Measurements from ENCODE around the gene KCNK5.

KCNK5 gene

GRCh38 chr6:39239527-39240154 is 10.4 kb upstream of the KCNK5 start:
- DNase-seq, result no peak

DNA sequence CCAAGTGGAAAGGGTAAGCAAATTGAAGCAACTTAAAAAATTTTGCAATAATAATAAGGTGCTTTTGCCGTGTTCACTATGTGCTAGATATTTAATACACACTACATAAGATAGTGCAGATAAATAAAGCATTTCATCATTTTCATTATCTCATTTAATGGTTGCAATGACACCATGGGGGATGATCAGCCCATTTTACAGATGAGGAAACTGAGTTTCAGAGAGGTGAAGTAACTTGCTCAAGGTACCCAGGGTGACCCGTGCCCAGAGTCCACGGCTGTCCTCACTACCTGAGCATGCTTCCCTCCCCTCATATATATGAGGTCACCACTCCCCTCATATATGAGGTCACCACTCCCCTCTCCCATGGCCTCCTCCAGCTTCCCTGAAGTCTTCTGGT is 7.5 kb upstream of the KCNK5 start:
- DNase-seq, result no peak

- DNase-seq, result no peak
These were observed 4.1 kb upstream of the KCNK5 start for GRCh38 chr6:39233333-39233732.

DNA sequence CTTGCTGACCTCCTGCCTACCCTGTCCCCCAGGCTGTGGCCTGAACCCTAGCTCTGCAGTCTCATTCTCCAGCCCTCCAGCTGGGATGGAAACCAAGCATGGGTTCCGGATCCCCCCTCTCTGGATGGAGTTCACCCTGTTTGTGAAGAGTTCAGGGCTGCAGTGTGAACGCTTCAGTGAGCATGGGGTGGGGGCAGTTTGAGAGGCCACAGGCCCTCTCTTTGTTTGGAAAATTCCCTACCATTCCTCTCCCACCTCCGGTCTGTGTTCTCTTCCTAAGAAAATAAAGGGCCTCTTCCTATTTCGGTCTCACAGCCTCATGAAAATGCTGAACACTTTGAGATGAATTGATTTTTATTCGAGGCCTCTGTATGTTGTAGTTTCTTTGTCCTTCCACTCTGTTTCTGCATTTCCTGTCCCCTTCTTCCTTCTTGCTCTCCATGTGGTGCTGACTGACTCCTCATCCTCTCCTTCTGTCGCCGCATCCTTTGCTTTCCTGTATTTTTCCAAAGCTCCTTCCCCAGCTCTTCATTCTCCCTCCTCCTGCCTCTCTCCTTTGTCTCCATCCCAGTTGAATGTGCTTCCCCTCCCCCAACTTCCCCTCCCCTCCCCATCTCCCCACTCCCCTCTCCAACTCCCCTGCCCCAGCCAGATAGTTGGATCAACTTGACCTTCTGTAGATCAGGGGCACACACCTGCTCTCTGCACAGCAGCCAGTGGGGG is 2.4 kb upstream of the KCNK5 start:
- no peak for DNase-seq

GRCh38 chr6:39230654-39231035 is 1.4 kb upstream of the KCNK5 start:
- no peak for DNase-seq

DNA sequence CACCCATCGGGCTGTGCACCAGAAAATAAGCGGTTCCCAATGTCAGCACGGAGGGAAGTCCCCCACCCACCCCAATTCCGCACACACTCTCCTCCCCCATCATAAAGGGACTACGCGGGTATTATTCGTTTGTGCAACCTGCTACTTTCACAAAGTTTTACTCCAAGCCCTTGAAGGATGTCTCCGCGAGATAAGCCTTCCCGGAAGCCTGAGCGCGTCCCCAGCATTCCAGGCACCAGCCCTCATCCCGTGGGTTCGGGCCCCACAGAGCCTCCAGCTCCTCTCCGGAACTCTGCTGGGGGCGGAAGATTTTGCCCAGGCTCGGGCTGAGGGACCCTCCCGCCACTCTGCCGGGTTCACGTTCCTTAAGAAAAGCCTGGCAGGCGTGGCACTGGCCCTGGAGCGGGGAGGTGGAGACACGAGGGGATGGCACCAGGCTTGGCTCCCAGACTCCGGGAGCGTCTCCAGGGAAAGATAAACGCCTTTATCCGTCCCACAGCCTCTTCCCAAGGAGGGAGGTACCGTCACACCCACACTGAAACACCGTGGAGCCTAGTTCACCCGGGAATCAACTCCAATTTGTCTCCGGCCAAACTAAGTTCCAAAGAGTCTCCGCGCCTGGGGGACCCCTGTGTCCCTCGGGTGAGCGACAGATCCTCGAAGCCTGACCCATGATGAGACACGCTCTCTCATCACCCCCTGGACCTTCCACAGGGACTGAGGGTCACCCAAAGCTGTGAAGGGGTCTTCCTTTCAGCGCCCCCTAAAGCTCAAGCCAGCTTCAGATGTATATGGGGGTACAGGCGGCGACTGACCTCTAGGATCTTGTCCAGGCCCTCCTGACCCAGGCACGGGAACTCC is 934 bp downstream of the KCNK5 start:
- DNase-seq, result no peak

DNA sequence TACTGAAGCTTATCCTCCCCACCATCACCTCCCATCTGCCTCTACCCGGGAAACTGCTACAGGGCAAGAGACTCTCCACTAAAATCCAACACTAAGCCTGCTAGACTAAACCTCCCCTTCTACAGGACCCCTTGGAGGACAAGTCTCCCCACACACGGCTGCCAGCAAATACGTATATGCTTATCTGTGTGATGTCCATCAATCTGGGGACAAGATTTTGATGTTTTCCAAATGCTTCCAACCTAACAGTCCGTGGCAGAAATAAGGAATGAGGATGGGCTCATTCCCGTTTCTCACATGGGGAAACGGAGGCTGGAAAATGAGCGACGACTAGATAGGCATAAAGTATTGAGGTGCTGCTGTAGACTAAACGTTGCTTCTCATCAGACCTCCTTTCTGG is 1.8 kb downstream of the KCNK5 start:
- no peak for DNase-seq

DNA sequence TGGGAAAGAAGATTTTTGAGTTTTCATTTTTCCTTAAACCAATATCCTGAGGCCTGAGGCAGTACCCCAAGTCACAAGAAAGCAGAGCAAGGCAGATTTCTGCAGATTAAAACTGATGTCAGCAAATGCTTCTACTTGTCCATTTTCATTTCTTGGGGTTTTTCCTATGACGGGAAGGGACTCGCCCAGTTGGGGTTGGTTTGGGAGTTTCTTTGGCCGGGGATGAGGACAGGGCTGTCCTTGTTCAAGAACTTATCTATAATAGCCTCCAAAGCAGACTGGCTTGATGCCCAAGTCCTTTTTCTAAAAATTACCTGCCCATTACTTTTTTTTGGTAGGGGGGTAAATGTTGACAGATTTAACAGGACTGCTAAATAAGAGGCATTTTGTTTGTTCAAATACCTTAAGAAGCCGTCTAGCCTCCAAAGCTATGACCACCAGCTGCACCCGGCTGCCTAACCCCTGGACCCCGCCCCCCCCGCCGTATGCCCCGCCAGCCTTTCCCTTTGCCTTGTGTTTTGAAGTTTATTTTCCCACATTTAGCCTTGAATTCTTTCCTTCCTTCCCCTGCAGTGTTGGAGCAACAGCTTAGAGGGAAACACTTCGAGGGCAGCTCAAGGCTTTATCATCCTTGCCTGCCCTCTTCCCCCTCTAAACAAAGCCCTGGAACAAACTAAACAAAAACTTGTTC is 2.5 kb downstream of the KCNK5 start:
- no peak for DNase-seq

DNA sequence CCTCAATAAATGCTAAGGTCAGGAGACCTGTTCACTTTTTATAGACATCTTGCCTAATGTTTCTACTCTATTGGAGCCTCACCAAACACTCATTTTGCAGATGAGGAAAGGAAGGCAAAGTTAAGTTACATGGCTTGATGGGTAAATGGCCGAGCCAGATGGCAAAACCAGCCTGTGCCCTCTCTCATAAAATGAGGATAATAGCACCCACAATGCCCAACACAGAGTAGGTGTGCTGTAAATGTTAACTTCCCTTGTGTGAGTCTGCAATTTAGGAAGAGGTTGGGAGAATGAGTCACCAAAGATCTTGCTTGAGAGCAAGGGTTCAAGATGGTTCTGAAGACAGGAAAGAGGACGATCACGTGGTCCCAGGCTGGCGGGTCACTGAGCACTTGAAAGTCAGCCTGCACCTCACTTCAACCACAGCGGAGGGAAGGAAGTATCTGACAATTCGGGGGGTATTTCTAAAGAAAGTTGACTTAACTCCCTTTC is 3.3 kb downstream of the KCNK5 start:
- no peak for DNase-seq

- no peak for DNase-seq
These were observed 3.7 kb downstream of the KCNK5 start for GRCh38 chr6:39225543-39225942.

GRCh38 chr6:39224523-39225182 is 4.6 kb downstream of the KCNK5 start:
- DNase-seq, result no peak

GRCh38 chr6:39224011-39224410 is 5.3 kb downstream of the KCNK5 start:
- no peak for DNase-seq

DNA sequence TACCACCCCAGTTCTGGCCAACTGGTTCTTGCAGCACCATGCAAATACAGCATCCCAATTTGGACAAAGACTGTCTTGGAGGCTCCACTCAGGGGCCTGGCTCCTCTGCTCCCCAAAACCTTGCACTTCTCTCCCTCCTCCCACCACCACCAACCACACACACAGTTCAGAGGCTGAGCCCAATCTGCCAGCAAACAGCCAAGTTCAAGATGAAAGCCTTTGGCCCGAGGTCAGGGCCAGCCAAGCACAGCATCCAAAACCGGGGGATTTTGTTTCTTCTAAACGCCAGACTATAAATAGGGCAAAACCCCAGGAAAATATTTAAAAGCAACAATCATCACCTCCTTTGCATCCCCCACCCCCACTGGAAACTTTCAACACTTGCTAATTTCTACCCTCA is 5.7 kb downstream of the KCNK5 start:
- DNase-seq, result no peak

GRCh38 chr6:39223061-39223460 is 6.2 kb downstream of the KCNK5 start:
- DNase-seq, result no peak

DNA sequence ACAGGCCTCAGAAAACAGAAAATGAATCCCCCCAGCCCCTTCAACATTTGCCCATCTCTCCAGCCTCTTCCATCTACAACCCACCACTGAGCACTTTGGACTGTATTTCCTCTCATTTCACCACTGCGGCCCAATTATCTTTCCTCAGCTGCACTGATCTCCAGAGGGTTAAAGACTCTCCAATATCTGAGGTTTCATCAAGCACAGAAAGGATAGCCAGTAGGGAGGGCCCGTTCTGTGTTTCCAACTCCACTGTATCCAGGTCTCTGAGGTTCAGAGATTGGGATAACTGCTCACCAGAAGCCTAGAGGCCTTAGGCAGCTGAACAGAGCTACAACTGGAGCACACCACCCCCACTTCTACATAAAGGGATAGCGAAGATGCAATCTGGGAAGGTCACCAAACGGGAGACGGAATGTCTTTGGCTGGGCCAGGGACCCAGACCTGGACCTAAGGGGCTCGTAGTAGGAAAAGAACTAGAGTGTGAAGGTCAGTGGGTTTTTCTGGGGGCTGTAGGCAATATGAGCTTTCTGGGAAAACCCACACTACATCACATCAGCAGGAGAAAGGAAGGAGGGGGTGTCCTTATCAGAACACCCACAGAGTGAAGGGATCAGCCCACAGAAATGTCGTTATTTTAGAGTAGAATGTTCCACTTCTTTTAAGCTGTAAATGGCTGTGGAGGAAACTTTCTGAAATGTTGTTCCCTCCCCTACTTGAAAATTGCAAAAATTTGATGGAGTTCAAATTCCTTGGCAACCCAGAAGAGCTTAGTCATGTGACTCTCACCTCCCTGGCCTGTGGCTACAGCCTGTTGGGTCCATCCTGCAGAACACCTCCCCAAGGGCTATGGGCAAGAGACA is 7.3 kb downstream of the KCNK5 start:
- no peak for DNase-seq

- DNase-seq, result no peak
These were observed 8.2 kb downstream of the KCNK5 start for GRCh38 chr6:39221115-39221514.

GRCh38 chr6:39218868-39219567 is 10.3 kb downstream of the KCNK5 start:
- DNase-seq, result peak; percentile 32

DNA sequence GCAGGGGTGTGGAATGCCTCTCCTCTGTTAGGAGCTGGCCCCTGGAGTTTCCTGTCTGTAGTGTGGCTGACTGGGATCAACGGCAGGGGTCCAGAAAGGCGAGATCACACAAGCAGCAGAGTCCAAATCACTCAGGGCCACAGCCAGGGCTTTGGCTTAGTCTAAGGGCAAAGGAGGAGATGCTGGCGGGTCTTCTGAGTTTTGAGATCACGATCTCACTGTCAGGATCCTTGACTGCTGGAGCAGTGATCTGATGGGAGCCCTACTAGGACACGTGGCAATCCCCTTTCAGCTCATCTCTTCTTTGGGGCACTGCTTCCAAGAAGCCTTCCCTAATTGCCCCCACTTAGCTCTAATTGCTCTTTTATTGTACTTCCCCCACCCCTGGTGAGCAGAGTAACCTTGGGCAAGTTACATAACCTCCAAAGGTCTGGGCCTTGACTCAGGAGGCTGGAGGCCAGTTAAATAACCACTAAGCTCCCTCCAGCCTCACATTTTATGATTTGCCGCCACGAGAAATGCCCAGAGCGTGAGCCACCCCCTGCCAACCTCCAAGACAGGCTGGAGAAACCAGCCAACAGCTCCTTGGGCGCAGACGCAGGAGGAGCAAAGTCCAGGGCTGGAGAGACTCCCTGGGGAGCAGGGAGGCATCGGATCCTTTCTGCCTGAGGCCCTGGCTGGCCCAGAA is 12.0 kb downstream of the KCNK5 start:
- DNase-seq, result no peak

- no peak for DNase-seq
These were observed 13.6 kb downstream of the KCNK5 start for GRCh38 chr6:39215640-39216158.
